DND-41 (cell line): Measurements from ENCODE around the gene IL1RN.

Experiments used
- EZH2 ChIP-seq: IDR thresholded peaks from 3 replicates; pipeline ENCODE4 v1.6.1; 2012; ENCODE audit warnings: borderline replicate concordance, low read depth, mild to moderate bottlenecking, moderate library complexity, low read length, inconsistent platforms; ENCODE audit not compliant: severe bottlenecking
- TF ChIP-seq, protein P1 (sequence below): IDR thresholded peaks from 2 replicates; pipeline ENCODE4 v1.5.1; 2012; ENCODE audit warnings: borderline replicate concordance, low read length, moderate library complexity, mild to moderate bottlenecking; ENCODE audit not compliant: poor library complexity, severe bottlenecking; ENCODE audit errors: extremely low read depth

DNA sequence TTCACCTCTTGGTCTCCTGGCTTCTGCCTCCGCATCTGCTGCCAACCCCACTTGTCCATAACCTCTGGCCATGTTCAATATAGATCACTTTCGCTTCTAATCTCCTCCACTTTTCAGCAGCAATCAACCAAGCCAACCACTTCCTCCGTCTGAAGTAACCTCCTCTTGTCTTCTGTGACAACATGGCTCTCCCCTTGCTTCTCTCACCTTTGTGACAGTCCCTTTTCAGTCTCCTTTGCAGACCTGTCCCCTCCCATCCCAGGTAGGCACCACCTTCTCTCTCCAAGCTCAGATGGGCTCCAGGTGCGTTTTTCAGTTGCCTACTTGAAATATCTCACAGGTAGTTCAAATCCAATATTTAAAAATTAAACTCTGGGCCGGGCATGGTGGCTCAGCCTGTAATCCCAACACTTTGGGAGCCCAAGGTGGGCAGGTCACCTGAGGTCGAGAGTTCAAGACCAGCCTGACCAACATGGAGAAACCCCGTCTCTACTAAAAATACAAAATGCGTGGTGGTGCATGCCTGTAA is 41.7 kb downstream of the IL1RN start:
- TF ChIP-seq, protein P1, sequence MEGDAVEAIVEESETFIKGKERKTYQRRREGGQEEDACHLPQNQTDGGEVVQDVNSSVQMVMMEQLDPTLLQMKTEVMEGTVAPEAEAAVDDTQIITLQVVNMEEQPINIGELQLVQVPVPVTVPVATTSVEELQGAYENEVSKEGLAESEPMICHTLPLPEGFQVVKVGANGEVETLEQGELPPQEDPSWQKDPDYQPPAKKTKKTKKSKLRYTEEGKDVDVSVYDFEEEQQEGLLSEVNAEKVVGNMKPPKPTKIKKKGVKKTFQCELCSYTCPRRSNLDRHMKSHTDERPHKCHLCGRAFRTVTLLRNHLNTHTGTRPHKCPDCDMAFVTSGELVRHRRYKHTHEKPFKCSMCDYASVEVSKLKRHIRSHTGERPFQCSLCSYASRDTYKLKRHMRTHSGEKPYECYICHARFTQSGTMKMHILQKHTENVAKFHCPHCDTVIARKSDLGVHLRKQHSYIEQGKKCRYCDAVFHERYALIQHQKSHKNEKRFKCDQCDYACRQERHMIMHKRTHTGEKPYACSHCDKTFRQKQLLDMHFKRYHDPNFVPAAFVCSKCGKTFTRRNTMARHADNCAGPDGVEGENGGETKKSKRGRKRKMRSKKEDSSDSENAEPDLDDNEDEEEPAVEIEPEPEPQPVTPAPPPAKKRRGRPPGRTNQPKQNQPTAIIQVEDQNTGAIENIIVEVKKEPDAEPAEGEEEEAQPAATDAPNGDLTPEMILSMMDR, result no peak
- no peak for TF ChIP-seq EZH2
